Measurements from ENCODE around the gene CEP89.
"Not testable (repeated sequence)": the region's sequence is repeated elsewhere in the genome, so short reads cannot be mapped to it uniquely, and the experiment has no call there.

The CEP89 gene

DNA sequence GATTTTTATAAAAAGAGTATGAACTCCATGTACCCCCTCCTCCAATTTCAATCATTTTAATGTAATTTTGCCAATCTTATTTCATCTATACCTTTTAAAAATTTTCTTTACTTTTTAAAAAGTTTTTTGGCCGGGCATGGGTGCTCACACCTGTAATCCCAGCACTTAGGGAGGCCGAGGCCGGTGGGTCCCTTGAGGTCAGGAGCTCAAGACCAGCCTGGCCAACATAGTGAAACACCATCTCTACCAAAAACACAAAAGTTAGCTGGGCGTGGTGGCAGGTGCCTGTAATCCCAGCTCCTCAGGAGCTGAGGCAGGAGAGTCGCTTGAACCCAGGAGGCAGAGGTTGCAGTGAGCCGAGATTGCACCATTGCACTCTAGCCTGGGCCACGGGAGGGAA is 138.4 kb downstream of the CEP89 start:
- not testable (repeated sequence) for DNase-seq (ENCODE audit: low spot score)

GRCh38 chr19:32832825-32833224 is 138.9 kb downstream of the CEP89 start:
- not testable (repeated sequence) for DNase-seq (ENCODE audit: low spot score)

DNA sequence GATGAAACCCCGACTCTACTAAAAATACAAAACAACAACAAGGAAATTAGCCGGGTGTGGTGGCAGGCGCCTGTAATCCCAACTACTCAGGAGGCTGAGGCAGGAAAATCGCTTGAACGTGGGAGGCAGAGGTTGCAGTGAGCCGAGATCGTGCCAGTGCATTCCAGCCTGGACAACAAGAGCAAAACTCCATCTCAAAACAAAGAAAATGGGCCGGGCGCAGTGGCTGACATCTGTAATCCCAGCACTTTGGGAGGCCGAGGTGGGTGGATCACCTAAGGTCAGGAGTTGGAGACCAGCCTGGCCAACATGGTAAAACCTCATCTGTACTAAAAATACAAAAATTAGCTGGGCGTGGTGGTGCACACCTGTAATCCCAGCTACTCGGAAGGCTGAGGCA is 139.7 kb downstream of the CEP89 start:
- not testable (repeated sequence) for DNase-seq (ENCODE audit: low spot score)

DNA sequence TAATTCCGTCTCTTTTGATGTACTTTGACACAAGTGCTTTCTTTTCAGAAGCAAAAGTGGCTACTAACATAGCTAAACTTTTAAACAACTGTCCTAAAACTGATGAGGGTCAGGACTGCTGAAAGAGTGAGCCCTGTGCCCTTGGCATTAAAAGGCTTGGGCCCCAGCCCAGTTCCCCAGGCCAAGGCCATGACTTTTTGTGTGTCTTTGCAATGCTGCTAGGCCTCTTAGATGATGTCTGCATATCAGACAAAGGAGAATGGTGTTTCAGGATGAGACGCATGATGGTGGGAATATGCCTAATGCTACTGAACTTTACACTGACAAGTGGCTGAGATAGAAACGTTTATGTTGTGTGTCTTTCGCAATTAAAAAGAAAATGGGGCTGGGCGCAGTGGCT is 140.1 kb downstream of the CEP89 start:
- no peak for DNase-seq (ENCODE audit: low spot score)

DNA sequence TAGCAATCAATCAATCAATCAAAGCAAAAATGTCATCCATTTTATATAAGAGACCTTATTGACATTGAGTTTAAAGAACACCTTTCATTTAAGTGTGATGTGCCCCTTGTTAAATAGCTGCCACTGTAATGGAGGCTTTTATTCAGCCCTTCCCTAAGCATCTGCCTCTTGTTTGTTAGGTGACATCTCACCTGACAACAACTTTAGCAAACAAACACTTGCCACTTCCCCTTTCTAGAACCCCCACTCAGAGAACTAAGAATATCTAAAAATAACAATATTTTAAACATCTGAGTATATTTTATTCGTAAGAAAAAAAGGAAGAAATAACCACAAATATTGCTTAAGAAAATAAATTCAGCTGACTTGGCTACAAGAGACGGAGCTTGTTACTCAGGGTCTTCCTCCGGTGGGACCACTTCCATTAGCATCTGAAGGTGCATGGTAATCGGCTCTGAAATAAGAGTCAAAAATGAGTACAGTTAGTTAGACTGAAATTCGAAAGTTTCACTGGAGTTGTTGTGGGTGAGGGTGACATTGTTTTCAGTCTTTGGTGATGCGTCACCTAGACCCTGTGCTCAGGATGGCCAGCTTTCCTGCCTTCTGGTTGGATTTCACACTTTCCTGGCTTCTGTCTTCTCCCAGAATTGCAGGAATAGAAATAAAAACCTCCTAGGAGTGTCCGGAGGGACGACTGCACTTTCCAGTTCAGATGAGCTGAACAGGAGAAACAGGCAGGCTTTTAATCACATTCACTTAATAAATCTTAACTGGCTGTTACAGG is 141.3 kb downstream of the CEP89 start:
- DNase-seq (ENCODE audit: low spot score), result no peak

- no peak for DNase-seq (ENCODE audit: low spot score)
Measured at GRCh38 chr19:32829345-32829896, 142.3 kb downstream of the CEP89 start.

GRCh38 chr19:32828643-32829344 is 143.0 kb downstream of the CEP89 start:
- no peak for DNase-seq (ENCODE audit: low spot score)

GRCh38 chr19:32828139-32828538 is 143.6 kb downstream of the CEP89 start:
- no peak for DNase-seq (ENCODE audit: low spot score)

Data from RKO (cell line).